AG10803 (cell line): ENCODE results near the gene ZBTB46.
A peak's percentile ranks its signal among the peaks of the same experiment; 100 is the strongest.
"Not testable (repeated sequence)": the region's sequence is repeated elsewhere in the genome, so short reads cannot be mapped to it uniquely, and the experiment has no call there.

Experiments used
- DNase-seq: peaks from one replicate; pipeline ENCODE4 v3.0.0; 2010; ENCODE audit warnings: low read depth
- H3K4me3 ChIP-seq: 2 replicates; pipeline ENCODE4 v1.5.1; 2011; ENCODE audit warnings: mild to moderate bottlenecking, low read length, control low read depth
- TF ChIP-seq, protein P1 (sequence below): conservative IDR thresholded peaks from 2 replicates; pipeline ENCODE4 v1.5.1; 2011; ENCODE audit warnings: mild to moderate bottlenecking, low read length, control low read depth, inconsistent platforms

The ZBTB46 gene

DNA sequence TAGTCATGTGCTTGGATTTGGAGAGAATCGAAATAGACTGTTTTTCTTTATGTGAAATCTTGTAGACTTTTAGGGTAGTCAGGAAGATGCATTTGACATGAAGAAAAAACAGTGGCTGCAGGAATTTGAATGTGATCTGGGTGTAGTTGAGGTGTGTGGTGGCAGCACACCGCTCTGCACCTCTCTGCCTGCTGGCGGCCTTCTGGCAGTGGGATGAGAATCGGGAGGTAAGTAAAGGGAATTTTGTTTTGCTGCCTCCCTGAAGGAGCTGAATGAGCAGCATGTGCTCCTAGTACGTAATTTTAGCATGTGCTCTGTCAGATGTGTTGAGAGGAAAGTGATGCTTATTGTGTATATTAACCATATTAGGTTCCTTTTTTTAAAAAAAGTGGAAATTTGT is 37.2 kb upstream of the ZBTB46 start:
- no peak for DNase-seq
- TF ChIP-seq, protein P1, sequence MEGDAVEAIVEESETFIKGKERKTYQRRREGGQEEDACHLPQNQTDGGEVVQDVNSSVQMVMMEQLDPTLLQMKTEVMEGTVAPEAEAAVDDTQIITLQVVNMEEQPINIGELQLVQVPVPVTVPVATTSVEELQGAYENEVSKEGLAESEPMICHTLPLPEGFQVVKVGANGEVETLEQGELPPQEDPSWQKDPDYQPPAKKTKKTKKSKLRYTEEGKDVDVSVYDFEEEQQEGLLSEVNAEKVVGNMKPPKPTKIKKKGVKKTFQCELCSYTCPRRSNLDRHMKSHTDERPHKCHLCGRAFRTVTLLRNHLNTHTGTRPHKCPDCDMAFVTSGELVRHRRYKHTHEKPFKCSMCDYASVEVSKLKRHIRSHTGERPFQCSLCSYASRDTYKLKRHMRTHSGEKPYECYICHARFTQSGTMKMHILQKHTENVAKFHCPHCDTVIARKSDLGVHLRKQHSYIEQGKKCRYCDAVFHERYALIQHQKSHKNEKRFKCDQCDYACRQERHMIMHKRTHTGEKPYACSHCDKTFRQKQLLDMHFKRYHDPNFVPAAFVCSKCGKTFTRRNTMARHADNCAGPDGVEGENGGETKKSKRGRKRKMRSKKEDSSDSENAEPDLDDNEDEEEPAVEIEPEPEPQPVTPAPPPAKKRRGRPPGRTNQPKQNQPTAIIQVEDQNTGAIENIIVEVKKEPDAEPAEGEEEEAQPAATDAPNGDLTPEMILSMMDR: no peak
- H3K4me3 ChIP-seq: no peak overlapping the region

DNA sequence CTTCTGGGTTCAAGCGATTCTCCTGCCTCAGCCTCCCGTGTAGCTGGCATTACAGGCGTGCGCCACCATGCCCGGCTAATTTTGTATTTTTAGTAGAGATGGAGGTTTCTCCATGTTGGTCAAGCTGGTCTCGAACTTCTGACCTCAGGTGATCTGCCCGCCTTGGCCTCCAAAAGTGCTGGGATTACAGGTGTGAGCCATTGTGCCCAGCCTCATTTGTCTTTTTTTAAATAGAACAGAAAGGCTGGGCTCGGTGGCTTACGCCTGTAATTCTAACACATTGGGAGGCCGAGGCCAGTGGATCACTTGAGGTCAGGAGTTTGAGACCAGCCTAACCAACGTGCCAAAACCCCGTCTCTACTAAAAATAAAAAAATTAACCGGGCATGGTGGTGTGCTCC is 36.0 kb upstream of the ZBTB46 start:
- H3K4me3 ChIP-seq, DNase-seq: not testable (repeated sequence)

DNA sequence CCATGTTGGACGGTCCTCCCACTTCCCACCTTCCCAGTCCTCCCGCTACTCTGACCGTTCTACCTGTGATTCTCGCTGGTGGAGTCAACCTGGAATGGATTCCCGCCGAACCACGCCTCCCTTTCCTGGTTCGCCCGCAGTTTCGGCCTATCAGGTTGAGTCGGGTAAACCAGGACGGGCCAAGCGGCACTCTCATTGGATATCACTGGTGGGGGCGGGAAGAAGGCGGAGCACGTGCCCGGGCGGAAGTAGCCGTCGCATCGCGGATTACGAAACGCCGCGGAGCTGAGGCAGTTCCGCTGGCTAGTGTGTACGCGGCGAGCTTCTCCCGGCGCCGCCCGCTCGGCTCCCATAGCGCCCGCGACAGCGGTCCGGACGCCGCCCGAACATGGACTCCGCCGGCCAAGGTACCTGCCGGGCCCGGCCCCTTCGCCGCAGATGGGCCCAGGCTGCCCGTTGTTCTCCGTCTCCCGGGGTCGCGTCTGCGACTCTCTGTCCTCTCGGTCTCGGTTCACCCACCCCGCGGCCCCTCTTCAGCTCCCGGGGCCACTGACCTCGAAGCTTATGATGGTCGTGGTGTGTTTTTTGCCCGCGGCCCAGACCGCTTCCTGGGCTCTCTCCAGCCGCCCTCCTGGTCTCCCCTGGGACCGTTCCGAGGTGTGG is 34.0 kb upstream of the ZBTB46 start, which contains the start of gene TPD52L2:
TSS of gene TPD52L2 (plus strand) at position 293 of the 663 bp plus-strand sequence. CDS start at position 389, 96 bp downstream.
- TF ChIP-seq, protein P1: no peak
- H3K4me3 ChIP-seq: peak within 1 kb of the TSS; percentile 91
- DNase-seq: peak; percentile 97

DNA sequence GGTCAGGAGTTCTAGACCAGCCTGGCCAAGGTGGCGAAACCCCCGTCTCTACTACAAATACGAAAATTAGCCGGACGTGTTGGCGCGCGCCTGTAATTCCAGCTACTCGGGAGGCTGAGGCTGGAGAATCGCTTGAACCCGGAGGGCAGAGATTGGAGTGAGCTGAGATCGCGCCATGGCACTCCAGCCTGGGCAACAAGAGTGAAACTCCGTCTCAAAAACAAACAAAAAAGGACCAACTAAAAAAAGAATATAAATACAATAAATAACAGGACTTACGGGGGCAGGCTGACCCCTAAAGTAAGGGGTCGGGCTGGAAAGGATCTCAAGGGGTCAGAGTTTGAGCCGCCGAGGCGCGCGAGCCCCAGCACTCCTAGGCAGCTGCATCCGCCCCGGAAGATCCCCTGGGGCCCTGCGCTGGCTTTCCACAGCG is 33.5 kb upstream of the ZBTB46 start:
- TF ChIP-seq, protein P1: no peak
- peak overlapping the region; percentile 91 for H3K4me3 ChIP-seq
- no peak for DNase-seq

DNA sequence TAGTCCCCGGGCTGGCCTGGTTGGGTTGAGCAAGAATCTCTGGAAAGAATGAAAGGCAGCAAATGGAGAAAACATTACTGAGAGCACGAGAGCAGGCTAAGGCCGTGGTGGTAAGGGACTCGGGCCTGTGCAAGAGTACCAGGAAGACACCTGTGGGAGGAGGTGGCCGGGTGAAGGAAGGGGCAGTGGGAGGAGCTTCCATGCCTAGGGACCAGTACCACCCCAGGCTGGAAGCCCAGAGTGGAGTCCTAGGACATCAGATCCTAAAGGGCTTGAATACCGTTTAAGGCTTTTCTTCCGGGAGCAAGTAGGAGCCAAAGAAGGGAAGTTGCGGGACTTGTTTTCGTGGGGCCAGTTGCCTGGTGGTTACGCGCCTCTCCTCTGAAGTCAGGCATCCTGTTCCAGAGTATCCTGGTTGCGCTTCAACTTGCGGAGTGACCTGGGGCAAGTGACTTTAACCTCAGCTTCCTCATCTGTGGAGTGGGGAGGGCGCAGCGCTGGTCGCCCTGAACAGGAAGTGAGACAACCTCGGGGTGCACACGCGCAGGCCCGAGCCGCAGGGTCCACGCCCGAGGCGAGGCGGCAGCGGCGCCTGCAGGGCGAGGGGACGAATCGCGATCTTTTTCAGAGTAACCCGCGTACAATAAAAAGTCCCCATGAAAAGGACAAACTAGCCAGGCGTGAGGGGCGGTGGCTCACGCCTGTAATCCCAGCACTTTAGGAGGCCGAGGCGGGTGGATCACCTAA is 32.9 kb upstream of the ZBTB46 start:
- TF ChIP-seq, protein P1: peak; percentile 64
- peak; percentile 76 for DNase-seq
- H3K4me3 ChIP-seq: peak overlapping the region; percentile 91

DNA sequence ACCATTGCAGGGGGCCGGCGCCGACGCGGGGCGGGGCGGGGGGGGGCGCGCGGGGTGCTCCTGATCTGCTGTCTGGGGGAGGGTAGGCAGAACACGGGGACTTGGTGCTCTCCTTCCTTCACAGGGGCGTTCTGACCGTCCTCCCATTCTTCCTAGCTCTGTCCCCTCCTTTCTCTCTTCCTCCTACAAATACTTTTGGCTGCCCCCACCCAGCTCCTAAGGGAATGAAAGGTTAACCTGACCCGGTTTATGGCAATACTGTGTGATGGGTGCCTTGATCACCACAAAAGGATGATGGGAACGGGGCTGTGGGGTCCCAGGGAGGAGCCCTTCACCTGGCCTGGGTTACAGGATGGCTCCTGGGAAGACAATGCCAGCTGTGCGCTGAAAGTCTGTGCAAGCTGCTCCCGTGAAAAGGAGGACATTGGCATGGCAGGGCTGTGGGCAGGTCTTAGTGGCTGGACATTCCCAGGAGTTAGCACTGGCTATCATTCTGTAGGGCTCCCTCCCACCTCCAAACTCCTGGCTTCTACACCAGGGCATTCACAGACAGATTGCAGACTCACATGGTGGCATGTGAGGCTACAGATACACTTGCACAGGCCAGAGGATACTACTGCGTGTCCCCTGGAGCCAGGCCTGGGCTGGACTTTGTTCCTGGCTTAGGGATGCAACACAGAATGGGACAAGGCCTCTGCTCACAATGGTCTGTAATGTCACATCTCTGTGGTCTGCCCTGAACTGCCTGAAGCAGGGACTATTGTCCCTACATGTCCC is 32.1 kb upstream of the ZBTB46 start:
- TF ChIP-seq, protein P1: no peak
- no peak for DNase-seq
- H3K4me3 ChIP-seq: peak overlapping the region; percentile 91

DNA sequence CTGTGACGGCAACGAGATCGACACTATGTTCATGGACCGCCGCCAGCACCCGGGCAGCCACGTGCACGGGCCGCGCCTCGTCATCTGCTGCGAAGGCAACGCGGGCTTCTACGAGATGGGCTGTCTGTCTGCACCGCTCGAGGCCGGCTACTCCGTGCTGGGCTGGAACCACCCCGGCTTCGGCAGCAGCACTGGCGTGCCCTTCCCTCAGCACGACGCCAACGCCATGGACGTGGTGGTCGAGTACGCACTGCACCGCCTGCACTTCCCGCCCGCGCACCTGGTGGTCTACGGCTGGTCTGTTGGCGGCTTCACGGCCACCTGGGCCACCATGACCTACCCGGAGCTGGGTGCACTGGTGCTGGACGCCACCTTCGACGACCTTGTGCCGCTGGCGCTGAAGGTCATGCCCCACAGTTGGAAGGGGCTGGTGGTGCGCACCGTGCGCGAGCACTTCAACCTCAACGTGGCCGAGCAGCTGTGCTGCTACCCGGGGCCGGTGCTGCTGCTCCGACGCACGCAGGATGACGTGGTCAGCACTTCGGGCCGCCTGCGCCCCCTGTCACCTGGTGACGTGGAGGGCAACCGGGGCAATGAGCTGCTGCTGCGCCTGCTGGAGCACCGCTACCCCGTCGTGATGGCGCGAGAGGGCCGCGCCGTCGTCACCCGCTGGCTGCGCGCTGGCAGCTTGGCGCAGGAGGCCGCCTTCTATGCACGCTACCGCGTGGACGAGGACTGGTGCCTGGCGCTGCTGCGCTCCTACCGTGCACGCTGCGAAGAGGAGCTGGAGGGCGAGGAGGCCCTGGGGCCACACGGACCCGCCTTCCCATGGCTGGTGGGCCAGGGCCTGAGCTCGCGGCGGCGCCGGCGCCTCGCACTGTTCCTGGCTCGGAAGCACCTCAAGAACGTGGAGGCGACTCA is 31.2 kb upstream of the ZBTB46 start:
- H3K4me3 ChIP-seq: no peak overlapping the region
- TF ChIP-seq, protein P1: no peak
- no peak for DNase-seq
